SU-DHL-6 (cell line): Measurements from ENCODE around the gene RSL1D1.
A peak's percentile ranks its signal among the peaks of the same experiment; 100 is the strongest.

Experiments used
- H2AFZ ChIP-seq: fragments of 200-600 bp; sonication (generic); 2 replicates; pipeline ENCODE4 v1.6.1; 2014; ENCODE audit warnings: low read depth, mild to moderate bottlenecking, moderate library complexity, mixed read lengths, antibody characterized with exemption, low read length; ENCODE audit not compliant: severe bottlenecking
- H3F3A ChIP-seq: fragments of 200-600 bp; shearing (Covaris generic); 2 replicates; pipeline ENCODE4 v1.6.0; 2016; ENCODE audit warnings: antibody characterized with exemption, mild to moderate bottlenecking; ENCODE audit not compliant: insufficient read depth
- H3K27ac ChIP-seq: fragments of 200-600 bp; sonication (generic); 2 replicates; pipeline ENCODE4 v1.5.1; 2016; ENCODE audit warnings: low read depth, mild to moderate bottlenecking, low read length, moderate library complexity, mixed read lengths
- H3K27me3 ChIP-seq: fragments of 200-600 bp; sonication (generic), shearing (Covaris generic); 2 replicates; pipeline ENCODE4 v1.6.0; 2014; ENCODE audit warnings: mild to moderate bottlenecking, low read length
- H3K36me3 ChIP-seq: fragments of 200-600 bp; sonication (generic); 2 replicates; pipeline ENCODE4 v1.6.1; 2014; ENCODE audit warnings: mild to moderate bottlenecking, low read length, mixed read lengths
- H3K4me2 ChIP-seq: fragments of 300-600, 200-600 bp; shearing (Covaris generic), sonication (generic); 2 replicates; pipeline ENCODE4 v1.6.0; 2014; ENCODE audit warnings: low read length, low read depth, mild to moderate bottlenecking; ENCODE audit not compliant: poor library complexity, severe bottlenecking
- H3K4me3 ChIP-seq: fragments of 200-600 bp; sonication (generic); 2 replicates; pipeline ENCODE4 v1.5.1; 2014; ENCODE audit warnings: antibody characterized with exemption, low read length, mild to moderate bottlenecking, mixed read lengths; ENCODE audit not compliant: insufficient read depth, poor library complexity, severe bottlenecking
- H3K79me2 ChIP-seq: fragments of 200-600 bp; sonication (generic); 2 replicates; pipeline ENCODE4 v1.6.1; 2014; ENCODE audit warnings: mild to moderate bottlenecking, low read length, moderate library complexity; ENCODE audit not compliant: insufficient read depth
- H3K9ac ChIP-seq: fragments of 200-600 bp; sonication (generic); 2 replicates; pipeline ENCODE4 v1.7.0; 2014; ENCODE audit warnings: mild to moderate bottlenecking, low read length
- H3K9me2 ChIP-seq: fragments of 200-600 bp; sonication (generic); replicated peaks from 2 replicates; pipeline ENCODE4 v1.6.1; 2014; ENCODE audit warnings: low read length; ENCODE audit not compliant: insufficient read depth
- H3K9me3 ChIP-seq: fragments of 200-600 bp; sonication (generic); 2 replicates; pipeline ENCODE4 v1.6.1; 2014; ENCODE audit warnings: low read length, mixed read lengths; ENCODE audit not compliant: insufficient read depth
- H4K20me1 ChIP-seq: fragments of 200-600 bp; sonication (generic); 2 replicates; pipeline ENCODE4 v1.6.1; 2014; ENCODE audit warnings: low read depth, mild to moderate bottlenecking, antibody characterized with exemption, low read length, moderate library complexity, mixed read lengths
- EZH2phosphoT487 ChIP-seq: fragments of 200-600 bp; sonication (generic), shearing (Covaris generic); conservative IDR thresholded peaks from 2 replicates; pipeline ENCODE4 v1.6.1; 2018; ENCODE audit warnings: mild to moderate bottlenecking, antibody characterized with exemption, low read length, moderate library complexity, mixed read lengths
- TF ChIP-seq, protein P1 (sequence below): fragments of 200-600 bp; sonication (generic); IDR thresholded peaks from one replicate; pipeline ENCODE4 v1.5.1; 2017; ENCODE audit warnings: antibody characterized with exemption, mild to moderate bottlenecking, low read length, moderate library complexity; ENCODE audit not compliant: insufficient read depth, poor library complexity, severe bottlenecking

The RSL1D1 gene

DNA sequence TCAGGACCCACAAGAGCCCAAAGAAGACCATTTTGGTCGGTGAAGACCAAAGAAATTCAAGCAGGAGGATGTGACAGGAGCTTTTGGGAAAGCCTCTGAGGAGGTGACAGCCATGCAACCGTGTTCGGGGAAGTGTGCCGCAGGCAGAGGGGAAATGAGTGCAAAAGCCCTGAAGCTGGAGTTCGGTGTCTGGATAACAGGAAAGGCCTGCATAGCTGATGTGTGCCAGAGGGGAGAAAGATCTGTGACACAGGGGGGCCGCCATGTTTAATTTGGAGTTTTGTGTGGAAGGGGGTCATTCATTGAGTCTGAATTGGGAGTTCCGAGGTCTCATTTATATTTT, 53.4 kb downstream of the RSL1D1 start:
- peak overlapping the region; percentile 98 for H3K4me3 ChIP-seq
- no peaks in the 10 kb centered on the region for H3K27me3 ChIP-seq
- H2AFZ ChIP-seq: peak overlapping the region; percentile 80
- peak overlapping the region; percentile 61 for H3K27ac ChIP-seq
- peak overlapping the region; percentile 90 for H3K4me2 ChIP-seq
- H3F3A ChIP-seq: peaks cover 14% of the 10 kb centered on the region
- H3K36me3 ChIP-seq: peaks cover 6% of the 10 kb centered on the region; the same call in 1 of the 2 replicates
- no peaks in the 10 kb centered on the region for H4K20me1 ChIP-seq
- H3K9me2 ChIP-seq: no peaks in the 10 kb centered on the region
- peaks cover 48% of the 10 kb centered on the region for H3K79me2 ChIP-seq
- peak overlapping the region; percentile 99 for H3K9ac ChIP-seq
- H3K9me3 ChIP-seq: no peaks in the 10 kb centered on the region
- TF ChIP-seq, protein P1, sequence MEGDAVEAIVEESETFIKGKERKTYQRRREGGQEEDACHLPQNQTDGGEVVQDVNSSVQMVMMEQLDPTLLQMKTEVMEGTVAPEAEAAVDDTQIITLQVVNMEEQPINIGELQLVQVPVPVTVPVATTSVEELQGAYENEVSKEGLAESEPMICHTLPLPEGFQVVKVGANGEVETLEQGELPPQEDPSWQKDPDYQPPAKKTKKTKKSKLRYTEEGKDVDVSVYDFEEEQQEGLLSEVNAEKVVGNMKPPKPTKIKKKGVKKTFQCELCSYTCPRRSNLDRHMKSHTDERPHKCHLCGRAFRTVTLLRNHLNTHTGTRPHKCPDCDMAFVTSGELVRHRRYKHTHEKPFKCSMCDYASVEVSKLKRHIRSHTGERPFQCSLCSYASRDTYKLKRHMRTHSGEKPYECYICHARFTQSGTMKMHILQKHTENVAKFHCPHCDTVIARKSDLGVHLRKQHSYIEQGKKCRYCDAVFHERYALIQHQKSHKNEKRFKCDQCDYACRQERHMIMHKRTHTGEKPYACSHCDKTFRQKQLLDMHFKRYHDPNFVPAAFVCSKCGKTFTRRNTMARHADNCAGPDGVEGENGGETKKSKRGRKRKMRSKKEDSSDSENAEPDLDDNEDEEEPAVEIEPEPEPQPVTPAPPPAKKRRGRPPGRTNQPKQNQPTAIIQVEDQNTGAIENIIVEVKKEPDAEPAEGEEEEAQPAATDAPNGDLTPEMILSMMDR: no peak
- TF ChIP-seq EZH2phosphoT487: no peak

DNA sequence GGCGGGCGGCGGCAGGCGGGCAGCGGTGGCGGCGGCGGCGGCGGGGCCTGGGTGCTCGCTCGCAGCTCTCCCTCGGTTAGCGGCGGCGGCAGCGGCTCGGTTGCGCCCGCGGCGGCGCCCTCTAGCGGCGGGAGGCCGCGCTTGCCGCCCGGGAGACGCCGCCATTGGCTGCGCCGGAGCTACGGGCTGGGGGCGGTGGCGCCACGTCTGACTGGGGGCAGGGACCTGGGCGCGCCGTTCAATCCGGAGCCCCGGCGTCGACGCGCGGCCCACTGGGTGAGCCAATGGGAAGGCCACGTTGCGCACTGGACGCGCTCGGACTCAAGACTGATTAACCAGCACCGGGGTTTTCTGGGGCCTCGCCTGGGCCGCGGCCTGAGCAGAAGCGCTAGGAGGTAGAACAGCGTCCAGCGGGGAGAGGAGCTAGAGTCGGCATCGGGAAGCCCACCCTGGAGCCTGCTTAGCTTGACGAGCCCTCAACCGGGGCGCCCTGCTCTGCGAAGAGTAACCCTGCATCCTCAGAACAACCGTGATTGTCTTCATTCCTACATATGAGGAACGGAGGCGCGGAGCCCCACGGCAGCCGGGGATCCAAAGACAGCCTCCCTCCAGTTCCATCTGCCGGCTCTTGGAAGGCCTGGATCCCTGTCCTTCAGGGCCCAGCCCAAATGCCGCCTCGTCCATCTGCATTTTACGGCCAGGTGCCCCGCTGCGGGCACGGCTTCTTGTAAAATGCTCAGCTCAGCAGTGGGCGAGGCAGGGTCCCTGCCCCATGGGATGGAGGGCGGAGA, 54.0 kb downstream of the RSL1D1 start, which contains the start of gene ZC3H7A:
TSS of gene ZC3H7A (minus strand) at position 93 of the 791 bp plus-strand sequence. CDS start 14,904 bp downstream, outside the sequence.
- Histone ChIP-seq H4K20me1 (no peaks in the 10 kb centered on the region), H3K4me3 (peak within 1 kb of the TSS; percentile 99), H3K9me2 (no peaks in the 10 kb centered on the region), H3K27ac (peak within 1 kb of the TSS; percentile 82), H3F3A (peaks cover 14% of the 10 kb centered on the region), H3K79me2 (peaks cover 54% of the 10 kb centered on the region), H3K9me3 (no peaks in the 10 kb centered on the region), H3K27me3 (no peaks in the 10 kb centered on the region), H3K36me3 (peaks cover 6% of the 10 kb centered on the region; the same call in 1 of the 2 replicates), H2AFZ (peak within 1 kb of the TSS; percentile 80), H3K4me2 (peak within 1 kb of the TSS; percentile 96), H3K9ac (peak within 1 kb of the TSS; percentile 99)
- no peak for TF ChIP-seq EZH2phosphoT487
- TF ChIP-seq, protein P1: peak; percentile 74

DNA sequence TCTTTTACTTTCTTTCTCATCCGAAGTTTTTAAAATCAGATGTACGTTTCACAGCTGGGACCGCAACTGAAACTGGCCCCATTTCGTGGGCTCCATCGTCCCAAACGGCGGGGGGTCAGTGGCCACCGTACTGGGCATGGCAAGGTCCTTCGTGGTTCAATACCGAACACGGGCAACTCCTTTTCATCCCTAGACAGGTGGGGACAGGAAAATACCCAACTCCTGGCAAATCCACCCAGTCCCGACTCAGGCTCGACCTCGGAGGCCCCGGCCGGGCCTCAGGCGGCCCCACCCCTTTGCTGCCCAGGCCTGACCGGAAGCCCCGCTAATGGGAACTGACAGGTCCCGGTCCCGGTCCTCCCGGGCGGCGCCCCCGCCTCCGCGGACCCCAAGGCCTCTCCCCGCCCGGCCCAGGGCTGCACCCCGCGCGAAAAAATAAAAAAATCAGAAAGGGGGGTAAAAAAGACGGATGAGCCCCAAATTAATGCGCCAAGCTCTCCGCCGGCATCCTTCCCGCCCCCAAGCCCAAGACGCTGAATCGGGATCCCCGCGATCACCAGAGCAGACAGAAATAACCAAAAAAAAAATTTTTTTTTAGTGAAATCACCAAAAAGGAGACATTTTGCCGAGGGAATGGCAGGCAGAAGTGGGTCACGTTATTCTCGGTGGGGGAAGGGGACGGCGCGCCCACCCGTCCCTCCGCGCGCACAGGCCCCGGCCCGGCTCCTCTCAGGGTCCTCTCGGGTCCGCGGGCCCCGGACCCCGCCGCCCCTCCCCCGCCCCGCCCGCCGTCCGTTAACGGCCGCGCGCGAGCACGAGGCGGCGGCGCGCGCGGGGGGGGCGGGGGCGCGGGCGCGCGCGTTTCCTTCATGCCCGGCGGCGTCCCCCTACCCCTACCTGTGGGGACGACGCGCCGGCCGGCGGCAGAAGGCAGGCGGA, 54.8 kb downstream of the RSL1D1 start:
- no peaks in the 10 kb centered on the region for H3K9me2 ChIP-seq
- no peak overlapping the region for H2AFZ ChIP-seq
- no peaks in the 10 kb centered on the region for H3K27me3 ChIP-seq
- H3F3A ChIP-seq: peaks cover 14% of the 10 kb centered on the region
- H3K9ac ChIP-seq: peak overlapping the region; percentile 99
- H3K9me3 ChIP-seq: no peaks in the 10 kb centered on the region
- no peak for TF ChIP-seq EZH2phosphoT487
- TF ChIP-seq, protein P1: no peak
- peak overlapping the region; percentile 82 for H3K27ac ChIP-seq
- peaks cover 6% of the 10 kb centered on the region; the same call in 1 of the 2 replicates for H3K36me3 ChIP-seq
- H3K4me3 ChIP-seq: peak overlapping the region; percentile 99
- peaks cover 63% of the 10 kb centered on the region for H3K79me2 ChIP-seq
- H3K4me2 ChIP-seq: peak overlapping the region; percentile 96
- H4K20me1 ChIP-seq: no peaks in the 10 kb centered on the region
